Adrenal gland (tissue), 5 donors: ENCODE data around the gene AMPD2.

ENCODE experiments used
- POLR2A ChIP-seq, 2 donors: fragments of 450-650 bp; IDR thresholded peaks; one replicate each; pipeline ENCODE4 v1.6.1; 2017; ENCODE audit warnings: antibody characterized with exemption in 2 of 2, mild to moderate bottlenecking in 2 of 2, moderate library complexity in 1 of 2
- TF ChIP-seq, protein P1 (sequence below), 6 experiments: fragments of 450-650 bp in 4 of 6; fragments of 200-600 bp in 2 of 6; sonication (generic) in 1 of 6; IDR thresholded peaks; 1 replicate in 5 of 6; 2 replicates in 1 of 6; pipeline versions ENCODE4 v1.5.1 to v1.8.0; 2016 to 2021; ENCODE audit warnings: antibody characterized with exemption in 6 of 6, mild to moderate bottlenecking in 2 of 6, moderate library complexity in 1 of 6
- donor health status: DM: no; HTN: no; CAD: no.

DNA sequence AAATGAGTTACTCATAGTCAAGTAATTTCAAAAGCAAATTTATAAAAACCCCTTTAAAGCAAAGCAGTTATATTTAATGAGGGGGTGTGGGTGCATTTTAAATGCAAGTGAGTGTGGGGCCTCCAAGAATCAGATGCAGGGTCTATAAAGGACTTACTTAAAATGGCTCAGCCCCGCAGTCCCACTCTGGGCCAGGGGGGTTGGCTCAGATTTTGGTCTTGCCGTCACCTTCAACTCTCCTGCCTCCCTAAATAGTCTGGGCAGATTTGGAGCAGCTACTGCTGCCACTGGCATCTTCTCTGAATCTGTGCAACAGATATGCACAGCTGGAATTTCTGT is 16.2 kb downstream of the AMPD2 start:
- TF ChIP-seq, protein P1, sequence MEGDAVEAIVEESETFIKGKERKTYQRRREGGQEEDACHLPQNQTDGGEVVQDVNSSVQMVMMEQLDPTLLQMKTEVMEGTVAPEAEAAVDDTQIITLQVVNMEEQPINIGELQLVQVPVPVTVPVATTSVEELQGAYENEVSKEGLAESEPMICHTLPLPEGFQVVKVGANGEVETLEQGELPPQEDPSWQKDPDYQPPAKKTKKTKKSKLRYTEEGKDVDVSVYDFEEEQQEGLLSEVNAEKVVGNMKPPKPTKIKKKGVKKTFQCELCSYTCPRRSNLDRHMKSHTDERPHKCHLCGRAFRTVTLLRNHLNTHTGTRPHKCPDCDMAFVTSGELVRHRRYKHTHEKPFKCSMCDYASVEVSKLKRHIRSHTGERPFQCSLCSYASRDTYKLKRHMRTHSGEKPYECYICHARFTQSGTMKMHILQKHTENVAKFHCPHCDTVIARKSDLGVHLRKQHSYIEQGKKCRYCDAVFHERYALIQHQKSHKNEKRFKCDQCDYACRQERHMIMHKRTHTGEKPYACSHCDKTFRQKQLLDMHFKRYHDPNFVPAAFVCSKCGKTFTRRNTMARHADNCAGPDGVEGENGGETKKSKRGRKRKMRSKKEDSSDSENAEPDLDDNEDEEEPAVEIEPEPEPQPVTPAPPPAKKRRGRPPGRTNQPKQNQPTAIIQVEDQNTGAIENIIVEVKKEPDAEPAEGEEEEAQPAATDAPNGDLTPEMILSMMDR (IDR thresholded peaks at IDR 0.05) = no peak
- TF ChIP-seq POLR2A (IDR thresholded peaks at IDR 0.05) = no peak
